IMR-90 (cell line): ENCODE data around the gene RPS24. TPM values are rescaled to one million over a fixed set of nuclear protein-coding genes. Genes with fewer than 3 reads are reported as not detected.

ENCODE experiments used
- ATAC-seq: fragments of 200-7000 bp; cut with Tn5 transposase; 2 replicates; pipeline ENCODE4 v1.9.1; 2020; ENCODE audit warnings: low read depth, mild to moderate bottlenecking, moderate library complexity
- BruUV-seq: library from RNA; stranded (reverse); fragments of 400-500 nt; replicated peaks from 2 replicates; lab custom pipeline; 2021; lab: Mats Ljungman, UMichigan
- CTCF ChIA-PET: fragments of 300-600 bp; formaldehyde crosslinking; extraction: SDS; loops from one replicate; lab custom pipeline; 2021; ENCODE audit warnings: antibody characterized with exemption; lab: Yijun Ruan, JAX
- POLR2A ChIA-PET: fragments of 300-600 bp; sonication (Branson Sonifier 250); formaldehyde crosslinking; loops from one replicate; lab custom pipeline; 2022; ENCODE audit warnings: antibody characterized with exemption; ENCODE audit not compliant: unreplicated experiment; lab: Charles Lee
- DNase-seq: peaks from one replicate; pipeline ENCODE4 v3.0.0; 2013
- H2AFZ ChIP-seq: replicated peaks from 2 replicates; pipeline ENCODE3; 2013; ENCODE audit warnings: low read length, mild to moderate bottlenecking; ENCODE audit not compliant: poor library complexity
- H2AK5ac ChIP-seq: 2 replicates; pipeline ENCODE4 v1.6.1; 2013; ENCODE audit warnings: low read depth, low read length, inconsistent platforms
- H2AK9ac ChIP-seq: replicated peaks from 2 replicates; pipeline ENCODE3; 2013; ENCODE audit warnings: mild to moderate bottlenecking, low read depth, low read length, moderate library complexity; ENCODE audit not compliant: poor library complexity
- H2BK120ac ChIP-seq: 2 replicates; pipeline ENCODE4 v1.6.1; 2013; ENCODE audit warnings: low read depth, low read length, inconsistent platforms
- H2BK15ac ChIP-seq: 3 replicates; pipeline ENCODE4 v1.6.1; 2013; ENCODE audit warnings: low read depth, low read length, inconsistent platforms
- H2BK20ac ChIP-seq: 2 replicates; pipeline ENCODE4 v1.6.1; 2013; ENCODE audit warnings: low read depth, mild to moderate bottlenecking, inconsistent platforms, low read length, moderate library complexity
- H2BK5ac ChIP-seq: 2 replicates; pipeline ENCODE4 v1.6.1; 2013; ENCODE audit warnings: mild to moderate bottlenecking, low read depth, low read length, inconsistent platforms; ENCODE audit not compliant: poor library complexity, severe bottlenecking
- H3K14ac ChIP-seq: replicated peaks from 2 replicates; pipeline ENCODE4 v1.6.1; 2013; ENCODE audit warnings: low read depth, low read length, inconsistent platforms
- H3K18ac ChIP-seq: 2 replicates; pipeline ENCODE4 v1.6.1; 2013; ENCODE audit warnings: low read depth, low read length, control low read depth
- H3K23ac ChIP-seq: 2 replicates; pipeline ENCODE4 v1.6.1; 2013; ENCODE audit warnings: low read depth, low read length, inconsistent platforms
- H3K27ac ChIP-seq: 2 replicates; pipeline ENCODE4 v1.5.1; 2013; ENCODE audit warnings: mild to moderate bottlenecking, control low read depth, low read length; ENCODE audit not compliant: insufficient read depth
- H3K27me3 ChIP-seq: 2 replicates; pipeline ENCODE4 v1.6.1; 2013; ENCODE audit warnings: low read length; ENCODE audit not compliant: control insufficient read depth, insufficient read depth
- H3K36me3 ChIP-seq: 2 replicates; pipeline ENCODE4 v1.6.1; 2013; ENCODE audit warnings: low read length, mixed read lengths; ENCODE audit not compliant: control insufficient read depth, insufficient read depth
- H3K4ac ChIP-seq: 2 replicates; pipeline ENCODE4 v1.6.1; 2013; ENCODE audit warnings: low read depth, low read length, inconsistent platforms
- H3K4me1 ChIP-seq: 2 replicates; pipeline ENCODE4 v1.6.1; 2013; ENCODE audit warnings: low read length, mixed read lengths; ENCODE audit not compliant: control insufficient read depth, insufficient read depth
- H3K4me2 ChIP-seq: 2 replicates; pipeline ENCODE4 v1.6.1; 2013; ENCODE audit warnings: low read depth, mild to moderate bottlenecking, control low read depth, low read length, moderate library complexity
- H3K4me3 ChIP-seq: 2 replicates; pipeline ENCODE4 v1.5.1; 2013; ENCODE audit warnings: low read depth, mild to moderate bottlenecking, control low read depth, low read length, moderate library complexity; ENCODE audit not compliant: insufficient read depth
- H3K56ac ChIP-seq: 2 replicates; pipeline ENCODE4 v1.6.1; 2013; ENCODE audit warnings: low read length, inconsistent platforms; ENCODE audit not compliant: insufficient read depth; ENCODE audit errors: extremely low read depth
- H3K79me1 ChIP-seq, 2 experiments: 2 replicates each; pipeline ENCODE4 v1.6.1; 2013; ENCODE audit warnings: low read length in 2 of 2, inconsistent platforms in 1 of 2, low read depth in 1 of 2
- H3K9ac ChIP-seq: 2 replicates; pipeline ENCODE4 v1.6.1; 2013; ENCODE audit warnings: low read depth, low read length, control low read depth
- H3K9me1 ChIP-seq: 2 replicates; pipeline ENCODE4 v1.6.1; 2013; ENCODE audit warnings: low read length, inconsistent platforms; ENCODE audit not compliant: insufficient read depth
- H3K9me3 ChIP-seq: 2 replicates; pipeline ENCODE4 v1.6.1; 2013; ENCODE audit warnings: low read length; ENCODE audit not compliant: control insufficient read depth, insufficient read depth
- H4K20me1 ChIP-seq: 2 replicates; pipeline ENCODE4 v1.6.1; 2013; ENCODE audit warnings: low read length, inconsistent platforms; ENCODE audit not compliant: insufficient read depth
- H4K5ac ChIP-seq: 2 replicates; pipeline ENCODE4 v1.6.1; 2013; ENCODE audit warnings: mild to moderate bottlenecking, low read depth, low read length, control low read depth
- H4K8ac ChIP-seq, 2 experiments: 2 replicates each; pipeline ENCODE4 v1.6.1; 2013; ENCODE audit warnings: low read depth in 2 of 2, low read length in 2 of 2, control low read depth in 1 of 2, inconsistent platforms in 1 of 2
- H4K91ac ChIP-seq: 2 replicates; pipeline ENCODE4 v1.6.1; 2013; ENCODE audit warnings: low read depth, low read length, inconsistent platforms; ENCODE audit not compliant: insufficient read depth
- CEBPB ChIP-seq: IDR thresholded peaks from 2 replicates; pipeline ENCODE4 v1.6.1; 2012; ENCODE audit warnings: low read depth, low read length, improper control_type of control experiment
- CHD1 ChIP-seq: IDR thresholded peaks from 2 replicates; pipeline ENCODE4 v1.6.1; 2012; ENCODE audit warnings: low read depth, low read length, improper control_type of control experiment
- FOS ChIP-seq: fragments of 150-350 bp; IDR thresholded peaks from 2 replicates; pipeline ENCODE4 v1.6.1; 2016; ENCODE audit warnings: low read depth, low read length
- MAFK ChIP-seq: IDR thresholded peaks from 2 replicates; pipeline ENCODE4 v1.6.1; 2012; ENCODE audit warnings: low read depth, low read length, improper control_type of control experiment
- MAZ ChIP-seq: IDR thresholded peaks from 2 replicates; pipeline ENCODE4 v1.6.1; 2012; ENCODE audit warnings: low read depth, mild to moderate bottlenecking, low read length, improper control_type of control experiment, moderate library complexity, borderline replicate concordance
- MXI1 ChIP-seq: IDR thresholded peaks from 2 replicates; pipeline ENCODE4 v1.6.1; 2012; ENCODE audit warnings: low read depth, mild to moderate bottlenecking, low read length, moderate library complexity, borderline replicate concordance
- NFE2L2 ChIP-seq: fragments of 150-350 bp; IDR thresholded peaks from 2 replicates; pipeline ENCODE4 v1.6.1; 2016; ENCODE audit warnings: low read depth, mild to moderate bottlenecking, low read length
- RAD21 ChIP-seq: IDR thresholded peaks from 2 replicates; pipeline ENCODE4 v1.6.1; 2012; ENCODE audit warnings: low read length, improper control_type of control experiment
- RCOR1 ChIP-seq: IDR thresholded peaks from 2 replicates; pipeline ENCODE4 v1.6.1; 2012; ENCODE audit warnings: mild to moderate bottlenecking, low read length, improper control_type of control experiment; ENCODE audit not compliant: insufficient replicate concordance
- RFX5 ChIP-seq: IDR thresholded peaks from 2 replicates; pipeline ENCODE4 v1.8.0; 2012; ENCODE audit warnings: low read depth, mild to moderate bottlenecking, low read length, moderate library complexity
- WGBS, 2 experiments: methylation state at CpG; one replicate each; pipeline versions ENCODE4 v1.1.5 to v1.1.7; 2013; ENCODE audit warnings: missing lambda C conversion rate in 2 of 2; ENCODE audit not compliant: insufficient read length in 1 of 2; ENCODE audit errors: extremely low coverage in 2 of 2; 5-methylcytosine and 5-hydroxymethylcytosine counted together
- dilution Hi-C: fragments of 300-500 bp; cut with HindIII; formaldehyde crosslinking; loops from one replicate; pipeline ENCODE4 v1.14.3; 2018; ENCODE audit warnings: low sequenced_read_pairs; ENCODE audit not compliant: unreplicated experiment
- in situ Hi-C: fragments of 300-500 bp; cut with MboI; formaldehyde crosslinking; loops from 3 replicates; pipeline ENCODE4 v1.14.3; 2019; ENCODE audit warnings: low sequenced_read_pairs, inconsistent platforms, mixed read lengths
- intact Hi-C: fragments of 100-400 bp; cut with micrococcal nuclease; formaldehyde crosslinking; loops from 2 replicates; pipeline ENCODE4 v1.10.0; 2022
- polyA plus RNA-seq, 3 experiments: library from polyadenylated mRNA; depleted of rRNA; stranded (reverse); fragments of >200 nt; gene quantifications; 2 replicates each; pipeline ENCODE4 v1.2.3, GENCODE V29; 2012; ENCODE audit warnings: low replicate concordance in 1 of 3
- total RNA-seq: library from RNA; depleted of rRNA; stranded (reverse); fragments of >200 nt; gene quantifications from 2 replicates; pipeline ENCODE4 v1.2.3, GENCODE V29; 2012
- TF ChIP-seq, protein P1 (sequence below): conservative IDR thresholded peaks from 2 replicates; pipeline ENCODE4 v1.5.1; 2012; ENCODE audit warnings: mild to moderate bottlenecking, low read depth, low read length, improper control_type of control experiment
- TF ChIP-seq, protein P2 (sequence below): fragments of 150-350 bp; IDR thresholded peaks from 2 replicates; pipeline ENCODE4 v1.6.1; 2017; ENCODE audit warnings: mild to moderate bottlenecking, antibody characterized with exemption, low read length, low read depth

RPS24 gene
- total and polyA plus RNA-seq, 2 of the 4 experiments (the other 2 are of a cell fraction): 1,664 to 4,721 TPM

DNA sequence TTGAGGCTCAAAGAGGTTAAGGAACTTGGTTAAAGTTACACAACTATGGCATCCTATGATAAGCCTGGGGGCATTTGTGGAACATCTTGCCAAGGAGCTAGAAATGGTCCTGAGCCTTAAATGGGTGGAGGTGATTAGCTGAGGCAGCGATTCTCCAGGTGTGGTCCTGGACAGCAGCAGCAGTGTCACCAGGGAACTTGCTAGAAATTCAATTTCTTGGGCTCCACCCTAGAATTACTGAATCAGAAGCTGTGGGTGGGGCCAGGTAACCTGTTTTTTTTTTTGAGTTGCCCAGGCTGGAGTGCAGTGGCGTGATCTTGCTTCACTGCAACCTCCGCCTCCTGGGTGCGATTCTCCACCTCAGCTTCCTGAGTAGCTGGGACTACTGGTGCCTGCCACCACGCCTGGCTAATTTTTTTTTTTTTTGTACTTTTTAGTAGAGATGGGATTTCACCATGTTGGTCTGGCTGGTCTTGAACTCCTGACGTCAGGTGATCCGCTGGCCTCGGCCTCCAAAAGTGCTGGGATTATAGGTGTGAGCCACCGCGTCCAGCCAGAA is 13.1 kb downstream of the RPS24 start:
- Histone ChIP-seq H4K20me1 (peaks cover 33% of the 10 kb centered on the region), H3K79me1 (peaks cover 1 to 27% of the 10 kb centered on the region in 2 experiments; a peak in 3 of 4 replicates), H3K27ac (no peak overlapping the region), H3K56ac (no peak overlapping the region), H3K9ac (no peak overlapping the region), H3K4ac (no peak overlapping the region), H3K4me2 (no peak overlapping the region), H3K18ac (no peak overlapping the region), H4K91ac (no peak overlapping the region), H4K8ac (no peak overlapping the region), H3K14ac (no peak overlapping the region), H2AK5ac (no peak overlapping the region), H2BK5ac (no peak overlapping the region), H3K4me1 (peaks cover 15% of the 10 kb centered on the region), H3K9me1 (peaks cover 17% of the 10 kb centered on the region), H3K27me3 (no peaks in the 10 kb centered on the region), H2BK120ac (no peak overlapping the region; the same call in 1 of the 2 replicates), H2AK9ac (peak overlapping the region; percentile 5), H3K9me3 (no peaks in the 10 kb centered on the region), H2BK15ac (no peak overlapping the region), H3K4me3 (no peak overlapping the region), H3K23ac (no peak overlapping the region), H4K5ac (no peak overlapping the region), H2BK20ac (no peak overlapping the region), H3K36me3 (peaks cover 9% of the 10 kb centered on the region), H2AFZ (peak overlapping the region; percentile 56)
- TF ChIP-seq, protein P1, sequence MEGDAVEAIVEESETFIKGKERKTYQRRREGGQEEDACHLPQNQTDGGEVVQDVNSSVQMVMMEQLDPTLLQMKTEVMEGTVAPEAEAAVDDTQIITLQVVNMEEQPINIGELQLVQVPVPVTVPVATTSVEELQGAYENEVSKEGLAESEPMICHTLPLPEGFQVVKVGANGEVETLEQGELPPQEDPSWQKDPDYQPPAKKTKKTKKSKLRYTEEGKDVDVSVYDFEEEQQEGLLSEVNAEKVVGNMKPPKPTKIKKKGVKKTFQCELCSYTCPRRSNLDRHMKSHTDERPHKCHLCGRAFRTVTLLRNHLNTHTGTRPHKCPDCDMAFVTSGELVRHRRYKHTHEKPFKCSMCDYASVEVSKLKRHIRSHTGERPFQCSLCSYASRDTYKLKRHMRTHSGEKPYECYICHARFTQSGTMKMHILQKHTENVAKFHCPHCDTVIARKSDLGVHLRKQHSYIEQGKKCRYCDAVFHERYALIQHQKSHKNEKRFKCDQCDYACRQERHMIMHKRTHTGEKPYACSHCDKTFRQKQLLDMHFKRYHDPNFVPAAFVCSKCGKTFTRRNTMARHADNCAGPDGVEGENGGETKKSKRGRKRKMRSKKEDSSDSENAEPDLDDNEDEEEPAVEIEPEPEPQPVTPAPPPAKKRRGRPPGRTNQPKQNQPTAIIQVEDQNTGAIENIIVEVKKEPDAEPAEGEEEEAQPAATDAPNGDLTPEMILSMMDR: no peak
- TF ChIP-seq, protein P2, sequence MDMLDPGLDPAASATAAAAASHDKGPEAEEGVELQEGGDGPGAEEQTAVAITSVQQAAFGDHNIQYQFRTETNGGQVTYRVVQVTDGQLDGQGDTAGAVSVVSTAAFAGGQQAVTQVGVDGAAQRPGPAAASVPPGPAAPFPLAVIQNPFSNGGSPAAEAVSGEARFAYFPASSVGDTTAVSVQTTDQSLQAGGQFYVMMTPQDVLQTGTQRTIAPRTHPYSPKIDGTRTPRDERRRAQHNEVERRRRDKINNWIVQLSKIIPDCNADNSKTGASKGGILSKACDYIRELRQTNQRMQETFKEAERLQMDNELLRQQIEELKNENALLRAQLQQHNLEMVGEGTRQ: no peak
- no peak for TF ChIP-seq NFE2L2
- no peak for TF ChIP-seq MAZ
- no peak for TF ChIP-seq RCOR1
- no peak for TF ChIP-seq RFX5
- no peak for TF ChIP-seq MXI1
- no peak for TF ChIP-seq MAFK
- TF ChIP-seq RAD21: no peak
- TF ChIP-seq FOS: no peak
- TF ChIP-seq CEBPB: no peak
- TF ChIP-seq CHD1: no peak
- BruUV-seq: no TSS peak
- in situ Hi-C loops: loop anchor here (5.0 to 10.0 kb wide), 3 partner anchors 258 to 1151 kb away; no protein-coding TSS in a partner anchor
- dilution Hi-C loops: no loop called here
- ChIA-PET CTCF (interaction anchor here (0.5 to 1.5 kb wide), 12 partner anchors 9 to 1201 kb away, joined by 3 to 6 read pairs (median 3); partner anchors contain the start of gene ZMIZ1), POLR2A (interaction anchor here (0.6 kb wide), 2 partner anchors 121 to 604 kb away, joined by 8 to 11 read pairs; no protein-coding TSS in a partner anchor)
- no peak for DNase-seq
- no peak for ATAC-seq
- intact Hi-C loops: loop anchor here (1.0 to 10.0 kb wide), 8 partner anchors 151 to 1149 kb away; no protein-coding TSS in a partner anchor
- WGBS, 2 experiments: 60% methylated on average over 2 of the region's 10 CpGs; no CpG with 5 or more reads in 1 of the 2 experiments
